HG02870 (cell line): ENCODE data around the gene HOXC10.

Experiments
- ATAC-seq: cut with Tn5 transposase; IDR thresholded peaks from one replicate; pipeline ENCODE4 v1.9.1; 2021; ENCODE audit warnings: mild to moderate bottlenecking, moderate library complexity; ENCODE audit not compliant: unreplicated experiment

HOXC10 gene

GRCh38 chr12:54015018-54015931 lies 30.3 kb downstream of the HOXC10 start:
- ATAC-seq: no peak

DNA sequence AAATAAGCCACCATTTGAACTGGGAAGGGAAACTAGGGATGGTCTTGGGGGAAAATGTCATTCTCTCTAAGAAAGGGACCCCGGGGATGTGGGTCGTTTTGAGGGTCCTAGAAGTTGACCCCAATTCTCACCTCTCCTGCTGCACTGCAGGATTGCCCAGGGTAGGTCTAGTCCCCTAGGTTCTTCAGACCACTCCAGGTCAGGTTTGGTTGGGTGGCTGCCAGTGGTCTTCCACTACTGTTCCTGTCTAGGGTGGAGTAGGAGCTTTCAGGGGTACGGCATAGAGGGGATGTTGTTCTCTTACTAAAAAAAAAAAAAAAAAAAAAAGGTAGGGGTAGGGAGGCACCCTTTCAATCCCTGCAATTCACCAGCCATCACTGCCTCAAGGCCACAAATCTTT lies 31.1 kb downstream of the HOXC10 start:
- ATAC-seq: no peak

- ATAC-seq: no peak
Measured at GRCh38 chr12:54016478-54016964, 31.6 kb downstream of the HOXC10 start.

DNA sequence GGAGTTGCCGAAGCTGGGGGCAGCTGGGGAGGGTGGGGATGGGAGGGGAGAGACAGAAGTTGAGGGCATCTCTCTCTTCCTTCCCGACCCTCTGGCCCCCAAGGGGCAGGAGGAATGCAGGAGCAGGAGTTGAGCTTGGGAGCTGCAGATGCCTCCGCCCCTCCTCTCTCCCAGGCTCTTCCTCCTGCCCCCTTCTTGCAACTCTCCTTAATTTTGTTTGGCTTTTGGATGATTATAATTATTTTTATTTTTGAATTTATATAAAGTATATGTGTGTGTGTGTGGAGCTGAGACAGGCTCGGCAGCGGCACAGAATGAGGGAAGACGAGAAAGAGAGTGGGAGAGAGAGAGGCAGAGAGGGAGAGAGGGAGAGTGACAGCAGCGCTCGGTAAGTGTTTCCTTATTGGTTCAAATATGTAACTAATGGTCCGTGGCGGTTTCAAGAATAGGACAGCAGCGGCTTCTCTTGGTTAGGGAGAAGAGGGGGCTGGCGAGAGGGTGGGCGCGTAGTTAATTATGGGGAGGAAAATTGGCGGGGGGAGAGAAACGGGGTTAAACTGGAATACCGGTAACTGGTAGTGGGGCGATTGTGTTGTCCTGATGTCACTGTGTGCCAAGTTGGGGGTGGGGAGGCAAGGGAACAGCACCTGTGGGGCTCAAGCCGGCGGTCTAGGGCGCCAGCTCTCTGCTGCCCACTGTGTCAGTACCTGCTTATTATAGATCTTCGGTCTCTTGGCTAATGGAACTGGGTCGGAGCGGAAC lies 32.3 kb downstream of the HOXC10 start:
- no peak for ATAC-seq

DNA sequence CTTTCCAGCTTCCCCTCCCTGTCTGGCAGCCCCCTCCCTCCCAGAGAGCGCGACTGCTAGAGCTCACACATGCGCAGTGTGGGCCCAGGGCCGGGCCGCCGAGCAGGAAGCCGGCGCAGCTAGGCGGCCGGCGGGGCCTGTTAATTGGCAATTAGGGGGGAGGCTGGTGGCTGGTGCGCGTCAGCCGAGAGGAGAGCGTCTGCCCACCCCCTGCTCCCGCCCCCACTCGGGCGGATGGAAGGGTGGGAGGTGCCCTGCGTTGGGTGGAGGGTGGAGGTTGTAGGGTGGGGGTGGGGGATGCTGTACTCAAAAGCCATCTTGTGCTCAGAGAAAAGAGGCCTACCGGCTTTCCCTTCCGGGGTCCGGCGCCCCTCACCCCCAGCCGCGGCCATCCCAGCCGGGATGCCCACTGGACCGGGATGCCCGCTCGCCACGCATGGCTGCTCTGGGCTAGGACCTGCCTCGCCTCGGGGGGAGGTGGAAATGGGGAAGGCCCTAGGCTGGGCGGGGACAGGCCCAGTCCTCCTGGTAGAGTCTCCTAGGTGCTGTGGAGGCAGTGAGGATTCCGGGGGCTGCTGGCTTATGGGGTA lies 33.0 kb downstream of the HOXC10 start:
- ATAC-seq: peak; percentile 71

- ATAC-seq: no peak
Measured at GRCh38 chr12:54018468-54018984, 33.6 kb downstream of the HOXC10 start.

DNA sequence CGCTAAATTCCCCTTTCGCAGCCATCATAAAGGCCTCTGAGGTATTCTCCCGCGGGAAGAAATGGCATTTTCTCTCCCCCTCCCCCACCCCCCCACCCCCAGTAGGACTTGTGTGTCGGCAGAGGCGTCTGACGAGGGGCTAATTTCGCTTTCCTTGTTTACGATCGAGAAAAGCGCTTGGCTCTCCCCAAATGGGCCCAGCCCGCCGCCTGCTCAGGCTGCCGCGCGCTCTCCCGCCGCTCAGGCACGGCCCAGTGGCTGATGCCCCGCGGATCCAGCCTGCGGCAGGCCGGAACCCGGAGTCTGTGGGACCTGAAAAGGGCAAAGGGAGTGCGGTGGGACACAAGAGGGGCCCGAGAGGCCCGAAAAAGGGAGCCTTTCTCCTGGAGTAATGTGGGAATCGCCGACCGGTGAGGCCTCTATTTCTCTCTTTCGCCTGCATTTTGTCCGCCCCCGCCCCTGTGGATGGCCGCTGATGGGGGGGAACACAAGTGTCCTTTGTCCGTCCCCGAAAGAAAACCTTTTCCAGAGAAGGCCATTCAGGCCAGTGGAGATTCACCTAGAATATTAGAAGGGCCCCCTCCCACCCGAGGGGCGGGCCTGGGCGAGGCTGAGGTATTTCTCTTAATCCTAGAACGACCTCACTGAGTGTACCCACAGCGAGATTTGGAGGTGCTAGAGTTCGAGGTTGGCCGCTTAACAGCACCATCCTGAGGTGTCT lies 34.3 kb downstream of the HOXC10 start:
- no peak for ATAC-seq

GRCh38 chr12:54019924-54020590 lies 35.1 kb downstream of the HOXC10 start:
- ATAC-seq: no peak

GRCh38 chr12:54020591-54021405 lies 35.9 kb downstream of the HOXC10 start:
- ATAC-seq: no peak

GRCh38 chr12:54021432-54022013 lies 36.6 kb downstream of the HOXC10 start:
- ATAC-seq: no peak

DNA sequence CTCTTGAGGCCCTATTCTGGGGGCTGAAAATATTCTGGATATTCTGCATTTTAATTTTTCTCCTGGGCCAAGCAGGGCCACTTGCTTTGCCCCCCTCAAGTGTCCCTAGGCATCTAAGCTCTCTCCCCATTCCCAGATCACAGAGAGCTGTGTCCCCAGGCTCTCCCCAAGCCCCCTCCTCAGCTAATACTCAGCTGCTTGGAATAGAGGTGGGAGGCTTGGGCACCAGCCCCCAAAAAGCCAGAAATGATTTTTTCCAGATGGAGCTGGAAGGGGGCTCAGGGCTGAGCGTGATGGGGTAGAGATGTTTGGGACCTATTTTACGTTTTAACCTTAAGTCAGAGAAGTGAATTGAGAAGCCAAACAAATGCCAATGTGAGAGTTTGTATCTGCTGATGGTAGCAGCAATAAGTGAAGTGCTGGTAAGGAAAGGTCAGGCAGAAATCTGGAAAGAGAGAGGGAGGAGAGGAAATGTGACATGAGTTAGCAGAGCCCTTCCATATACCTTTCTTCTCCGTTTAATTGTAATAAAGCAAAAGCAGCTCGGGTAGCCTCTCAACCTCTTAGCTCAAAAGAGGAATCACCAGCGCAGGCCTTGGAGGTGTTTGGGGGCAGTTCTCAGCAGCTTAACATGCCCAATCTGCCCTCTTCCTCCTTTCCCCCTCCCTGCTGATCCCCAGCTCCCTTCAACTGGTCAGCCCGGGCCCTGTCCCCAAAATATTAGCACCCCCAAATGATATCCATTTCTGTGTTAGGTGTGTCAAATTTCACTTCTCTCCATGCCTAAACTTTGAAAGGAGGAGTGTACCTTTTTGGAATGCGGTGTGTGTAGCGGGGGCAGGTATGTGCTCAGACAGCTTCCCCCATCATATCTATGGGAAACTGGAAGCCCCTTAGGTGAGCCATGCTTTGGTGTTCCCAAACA lies 38.3 kb downstream of the HOXC10 start:
- ATAC-seq: no peak

DNA sequence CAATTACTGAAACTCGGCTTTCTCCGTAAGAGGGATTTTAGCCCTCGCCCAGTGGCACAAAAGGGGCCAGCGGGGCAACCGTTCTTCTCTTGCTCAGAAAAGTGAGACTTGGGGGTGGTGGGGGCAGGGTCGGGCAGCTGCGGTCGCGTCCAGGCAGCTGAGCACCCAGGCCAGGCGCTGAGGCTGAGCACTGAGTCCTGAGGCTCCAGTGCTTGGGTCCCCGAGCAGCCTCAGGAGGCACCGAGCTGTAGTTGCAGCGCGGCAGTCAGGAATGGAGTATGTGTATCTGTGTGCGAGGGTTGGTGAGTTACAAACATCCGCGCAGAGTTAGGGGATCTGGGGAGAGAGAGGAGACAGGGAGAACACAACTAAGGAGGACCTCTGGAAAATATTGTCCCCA lies 39.2 kb downstream of the HOXC10 start:
- ATAC-seq: no peak

- no peak for ATAC-seq
Measured at GRCh38 chr12:54024581-54025305, 39.8 kb downstream of the HOXC10 start.

GRCh38 chr12:54025499-54026405 lies 40.8 kb downstream of the HOXC10 start:
- no peak for ATAC-seq

DNA sequence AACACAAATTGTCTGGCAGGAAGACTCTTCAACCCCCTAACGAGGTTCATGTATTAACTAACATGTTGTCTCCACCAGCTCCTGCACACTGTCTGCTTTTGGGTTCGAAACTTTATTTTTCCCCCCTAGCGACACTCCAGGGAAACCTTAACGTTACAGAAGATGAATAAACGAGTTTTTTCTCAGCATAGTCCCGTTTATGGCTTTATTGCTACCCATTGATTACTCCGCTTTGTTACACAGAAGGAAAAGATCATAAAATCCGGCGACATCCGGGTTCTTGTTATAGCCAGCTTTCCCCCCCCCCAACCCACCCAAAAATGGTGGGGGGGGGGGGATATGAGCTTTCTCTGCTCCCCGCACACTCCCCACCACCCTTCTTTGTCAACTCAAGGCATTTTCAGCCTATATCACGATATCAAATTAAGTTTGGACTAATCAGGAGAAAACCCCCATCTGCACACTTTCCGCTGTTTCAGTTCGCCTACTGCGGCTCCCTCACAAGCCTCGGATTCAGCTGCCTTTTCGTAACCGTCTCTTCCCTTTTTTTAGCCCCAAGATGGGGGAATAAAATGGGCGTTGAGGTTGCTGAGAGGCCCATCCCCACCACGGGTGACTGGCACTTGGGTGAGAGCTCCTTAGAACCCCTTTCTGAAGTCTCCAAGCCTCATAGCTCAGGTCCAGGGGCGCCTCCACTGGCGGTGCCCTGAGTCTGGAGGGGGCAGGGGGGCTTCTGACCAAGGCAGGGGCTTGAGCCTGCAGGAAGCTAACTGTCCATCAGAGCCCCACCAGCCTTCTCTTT lies 41.9 kb downstream of the HOXC10 start:
- no peak for ATAC-seq
